GM12878 (cell line): ENCODE measurements around the gene PARP4. TPM values are rescaled to one million over a fixed set of nuclear protein-coding genes. Genes with fewer than 3 reads are reported as not detected.

Experiments used
- ATAC-seq: fragments of 200-7000 bp; cut with Tn5 transposase; 3 replicates; pipeline ENCODE4 v1.9.1; 2020; ENCODE audit warnings: mild to moderate bottlenecking, moderate library complexity
- BruUV-seq: library from RNA; stranded (reverse); fragments of 400-500 nt; replicated peaks from 2 replicates; lab custom pipeline; 2021; lab: Mats Ljungman, UMichigan
- CTCF ChIA-PET: fragments of 300-600 bp; sonication (Branson Sonifier 250); formaldehyde crosslinking; extraction: SDS; loops from one replicate; lab custom pipeline; 2021; ENCODE audit warnings: inconsistent platforms; lab: Yijun Ruan, JAX
- POLR2A ChIA-PET: fragments of 350-600 bp; formaldehyde crosslinking; extraction: SDS; loops from one replicate; lab custom pipeline; 2021; ENCODE audit warnings: inconsistent platforms; lab: Charles Lee
- RAD21 ChIA-PET: fragments of 300-600 bp; sonication (Branson Sonifier 250); formaldehyde crosslinking; loops from one replicate; lab custom pipeline; 2023; ENCODE audit warnings: antibody characterized with exemption; ENCODE audit not compliant: unreplicated experiment; lab: Charles Lee
- SMC1A ChIA-PET: fragments of 300-600 bp; sonication (Branson Sonifier 250); formaldehyde crosslinking; loops from one replicate; lab custom pipeline; 2023; ENCODE audit not compliant: unreplicated experiment, uncharacterized antibody; lab: Charles Lee
- DNase-seq: peaks from one replicate; pipeline ENCODE4 v3.0.0-alpha.2; 2011; ENCODE audit warnings: low read depth, low spot score
- FAIRE-seq: peaks from 3 replicates; lab custom pipeline; 2011; peaks lifted over from hg19 to GRCh38; lab: Jason Lieb, UNC
- H2AFZ ChIP-seq: 2 replicates; pipeline ENCODE4 v1.6.0; 2011; ENCODE audit warnings: low read depth, low read length, control low read depth; ENCODE audit not compliant: control insufficient read depth
- H3K27ac ChIP-seq: 2 replicates; pipeline ENCODE4 v1.5.1; 2011; ENCODE audit warnings: control low read depth; ENCODE audit not compliant: control insufficient read depth, insufficient read depth
- H3K27me3 ChIP-seq, 2 experiments: replicated peaks in 1 of 2; 2 replicates each; pipeline versions ENCODE4 v1.6.0 to v1.6.1; 2011; ENCODE audit warnings: low read length in 1 of 2; ENCODE audit not compliant: control insufficient read depth in 2 of 2, insufficient read depth in 2 of 2
- H3K36me3 ChIP-seq, 2 experiments: 2 replicates each; pipeline ENCODE4 v1.5.1; 2011; ENCODE audit warnings: low read length in 1 of 2; ENCODE audit not compliant: control insufficient read depth in 2 of 2, insufficient read depth in 2 of 2
- H3K4me1 ChIP-seq: 2 replicates; pipeline ENCODE4 v1.6.1; 2011; ENCODE audit warnings: mild to moderate bottlenecking, low read length, moderate library complexity, mixed read lengths; ENCODE audit not compliant: control insufficient read depth, insufficient read depth
- H3K4me2 ChIP-seq: 2 replicates; pipeline ENCODE4 v1.6.0; 2011; ENCODE audit warnings: control low read depth; ENCODE audit not compliant: control insufficient read depth, insufficient read depth
- H3K4me3 ChIP-seq: fragments of 200-600 bp; sonication (generic); 2 replicates; pipeline ENCODE4 v1.5.1; 2016
- H3K79me2 ChIP-seq: 2 replicates; pipeline ENCODE4 v1.6.0; 2011; ENCODE audit warnings: low read length; ENCODE audit not compliant: control insufficient read depth, insufficient read depth
- H3K9ac ChIP-seq: 2 replicates; pipeline ENCODE4 v1.8.0; 2011; ENCODE audit warnings: low read length, control low read depth, mixed read lengths; ENCODE audit not compliant: control insufficient read depth, insufficient read depth
- H3K9me3 ChIP-seq: replicated peaks from 3 replicates; pipeline ENCODE4 v1.5.1; 2011; ENCODE audit warnings: mild to moderate bottlenecking, low read length; ENCODE audit not compliant: control insufficient read depth, insufficient read depth
- H4K20me1 ChIP-seq: 2 replicates; pipeline ENCODE4 v1.6.0; 2011; ENCODE audit not compliant: control insufficient read depth, insufficient read depth
- DPF2 ChIP-seq: fragments of 450-650 bp; IDR thresholded peaks from 2 replicates; pipeline ENCODE4 v1.6.1; 2017; ENCODE audit warnings: mild to moderate bottlenecking
- EZH2 ChIP-seq: IDR thresholded peaks from 2 replicates; pipeline ENCODE4 v1.6.1; 2012; ENCODE audit warnings: low read depth, mild to moderate bottlenecking, control low read depth, inconsistent platforms, low read length, borderline replicate concordance; ENCODE audit not compliant: control insufficient read depth
- IRF3 ChIP-seq: fragments of 450-650 bp; IDR thresholded peaks from 2 replicates; pipeline ENCODE4 v1.6.1; 2014; ENCODE audit warnings: mild to moderate bottlenecking
- MEF2A ChIP-seq: IDR thresholded peaks from 2 replicates; pipeline ENCODE4 v1.6.1; 2011; ENCODE audit warnings: low read depth, mild to moderate bottlenecking, low read length, moderate library complexity; ENCODE audit not compliant: insufficient read depth
- MYC ChIP-seq: IDR thresholded peaks from 2 replicates; pipeline ENCODE4 v1.6.1; 2011; ENCODE audit warnings: mild to moderate bottlenecking, low read length, moderate library complexity, inconsistent platforms; ENCODE audit not compliant: insufficient read depth, insufficient replicate concordance, insufficient read length, severe bottlenecking
- NR2C2 ChIP-seq: IDR thresholded peaks from 2 replicates; pipeline ENCODE4 v1.6.1; 2011; ENCODE audit warnings: borderline replicate concordance, low read depth; ENCODE audit not compliant: control insufficient read depth, insufficient read length
- NRF1 ChIP-seq: conservative IDR thresholded peaks from 2 replicates; pipeline ENCODE4 v1.6.1; 2011; ENCODE audit warnings: mild to moderate bottlenecking, low read depth, low read length, improper control_type of control experiment
- PKNOX1 ChIP-seq: fragments of 450-650 bp; IDR thresholded peaks from 2 replicates; pipeline ENCODE4 v1.6.1; 2016; ENCODE audit warnings: mild to moderate bottlenecking
- RB1 ChIP-seq: fragments of 450-650 bp; formaldehyde crosslinking; IDR thresholded peaks from 2 replicates; pipeline ENCODE4 v1.6.1; 2017; ENCODE audit warnings: mild to moderate bottlenecking, borderline replicate concordance
- SKIL ChIP-seq: fragments of 450-650 bp; IDR thresholded peaks from 2 replicates; pipeline ENCODE4 v1.6.1; 2017; ENCODE audit warnings: mild to moderate bottlenecking, low read depth, inconsistent platforms; ENCODE audit not compliant: poor library complexity, severe bottlenecking
- SPI1 ChIP-seq: IDR thresholded peaks from 2 replicates; pipeline ENCODE4 v1.6.1; 2011; ENCODE audit warnings: low read depth, mild to moderate bottlenecking, low read length, moderate library complexity, borderline replicate concordance; ENCODE audit not compliant: insufficient read depth
- TARDBP ChIP-seq: IDR thresholded peaks from 2 replicates; pipeline ENCODE4 v1.6.1; 2016; ENCODE audit warnings: borderline replicate concordance
- YY1 ChIP-seq: IDR thresholded peaks from 2 replicates; pipeline ENCODE4 v1.6.1; 2011; ENCODE audit warnings: low read depth, mild to moderate bottlenecking, low read length
- ZBED1 ChIP-seq: IDR thresholded peaks from 2 replicates; pipeline ENCODE4 v1.6.1; 2016; ENCODE audit warnings: borderline replicate concordance
- ZBTB40 ChIP-seq: fragments of 450-650 bp; IDR thresholded peaks from 2 replicates; pipeline ENCODE4 v1.6.1; 2016; ENCODE audit warnings: mild to moderate bottlenecking, moderate library complexity, borderline replicate concordance
- ZZZ3 ChIP-seq: IDR thresholded peaks from 2 replicates; pipeline ENCODE4 v1.6.1; 2011; ENCODE audit warnings: low read depth; ENCODE audit not compliant: control insufficient read depth, insufficient read length
- WGBS: methylation state at CpG from one replicate; pipeline ENCODE4 v1.1.6; 2016; ENCODE audit warnings: low lambda C conversion rate; ENCODE audit not compliant: insufficient replicate concordance, insufficient coverage; ENCODE audit errors: missing lambda C conversion rate; 5-methylcytosine and 5-hydroxymethylcytosine counted together
- in situ Hi-C: fragments of 300-500 bp; cut with MboI; formaldehyde crosslinking; loops from 9 replicates; pipeline ENCODE4 v1.14.3; 2018; ENCODE audit warnings: mixed read lengths
- intact Hi-C: fragments of 100-400 bp; cut with micrococcal nuclease; formaldehyde crosslinking; loops from one replicate; pipeline ENCODE4 v1.14.2; 2022; ENCODE audit not compliant: unreplicated experiment
- polyA plus RNA-seq, 11 experiments: library from polyadenylated mRNA; depleted of rRNA in 4 of 11; unstranded in 6 of 11; stranded (reverse) in 5 of 11; fragments of >200 nt; fragmentation: Nextera tagmentation in 4 of 11; fragmentation: Illumina TruSeq in 1 of 11; extraction: Ambion mirVana in 4 of 11; extraction: Trizol in 1 of 11; gene quantifications; 1 replicate in 1 of 11; 2 replicates in 10 of 11; pipeline versions ENCODE4 v1.2.1 to v1.2.3, GENCODE V29; 2011 to 2016; ENCODE audit warnings: inconsistent platforms in 2 of 11, missing spikeins in 2 of 11, low read depth in 1 of 11
- total RNA-seq, 4 experiments: library from RNA; depleted of rRNA in 3 of 4; stranded (reverse); fragments of >200 nt in 3 of 4; fragmentation: Illumina TruSeq in 1 of 4; extraction: Trizol in 1 of 4; gene quantifications; 2 replicates each; pipeline versions ENCODE4 v1.2.1 to v1.2.3, GENCODE V29; 2013 to 2021

Gene PARP4
- total and polyA plus RNA-seq, 10 of the 15 experiments (the other 5 are each of a cell fraction or from before 2014, with no cell fraction given) = 12.8 to 52.6 (median 46.1) TPM

GRCh38 chr13:24527266-24527775 lies 14.7 kb upstream of the PARP4 start:
- no peaks in the 10 kb centered on the region for H3K36me3 ChIP-seq
- SMC1A ChIA-PET = interaction anchor here (0.6 to 1.7 kb wide), 2 partner anchors 21 to 679 kb away, joined by 3 read pairs; no protein-coding TSS in a partner anchor
- no peak overlapping the region for H3K4me3 ChIP-seq
- 56% methylated on average over 6 of the region's 6 CpGs for WGBS
- POLR2A ChIA-PET = no interaction called here
- H3K27me3 ChIP-seq = no peaks in the 10 kb centered on the region
- ATAC-seq = no peak
- FAIRE-seq = no peak
- no peak overlapping the region for H3K27ac ChIP-seq
- no peaks in the 10 kb centered on the region for H3K4me1 ChIP-seq
- H4K20me1 ChIP-seq = no peaks in the 10 kb centered on the region
- H3K4me2 ChIP-seq = no peak overlapping the region
- no peaks in the 10 kb centered on the region for H3K9me3 ChIP-seq
- intact Hi-C loops (no loop called here), in situ Hi-C loops (no loop called here)
- H3K79me2 ChIP-seq = no peaks in the 10 kb centered on the region
- RAD21 ChIA-PET = no interaction called here
- no peak overlapping the region for H2AFZ ChIP-seq
- no peak overlapping the region for H3K9ac ChIP-seq
- no peak for DNase-seq
- no TSS peak for BruUV-seq
- CTCF ChIA-PET = interaction anchor here (1.3 kb wide), 1 partner anchor 12 kb away, joined by 3 read pairs; no protein-coding TSS in a partner anchor
- TF ChIP-seq IRF3 = no peak
- TF ChIP-seq NR2C2 = no peak
- no peak for TF ChIP-seq ZZZ3
- no peak for TF ChIP-seq DPF2
- no peak for TF ChIP-seq SPI1
- TF ChIP-seq NRF1 = no peak
- no peak for TF ChIP-seq ZBED1
- no peak for TF ChIP-seq TARDBP
- TF ChIP-seq MYC = no peak
- TF ChIP-seq YY1 = no peak
- TF ChIP-seq SKIL = no peak
- TF ChIP-seq PKNOX1 = no peak
- no peak for TF ChIP-seq EZH2
- TF ChIP-seq RB1 = no peak
- TF ChIP-seq ZBTB40 = no peak
- no peak for TF ChIP-seq MEF2A
